MM.1S (cell line): Measurements from ENCODE around the gene ZCCHC7.

Experiments used
- EZH2 ChIP-seq: fragments of 300-600 bp; sonication (generic); optimal IDR thresholded peaks from 2 replicates; pipeline ENCODE3; 2017; ENCODE audit warnings: low read depth, mild to moderate bottlenecking, antibody characterized with exemption, low read length, mixed read lengths
- TF ChIP-seq, protein P1 (sequence below): fragments of 300-600 bp; sonication (generic); IDR thresholded peaks from 2 replicates; pipeline ENCODE4 v1.5.1; 2016; ENCODE audit warnings: antibody characterized with exemption, low read length, mixed read lengths

DNA sequence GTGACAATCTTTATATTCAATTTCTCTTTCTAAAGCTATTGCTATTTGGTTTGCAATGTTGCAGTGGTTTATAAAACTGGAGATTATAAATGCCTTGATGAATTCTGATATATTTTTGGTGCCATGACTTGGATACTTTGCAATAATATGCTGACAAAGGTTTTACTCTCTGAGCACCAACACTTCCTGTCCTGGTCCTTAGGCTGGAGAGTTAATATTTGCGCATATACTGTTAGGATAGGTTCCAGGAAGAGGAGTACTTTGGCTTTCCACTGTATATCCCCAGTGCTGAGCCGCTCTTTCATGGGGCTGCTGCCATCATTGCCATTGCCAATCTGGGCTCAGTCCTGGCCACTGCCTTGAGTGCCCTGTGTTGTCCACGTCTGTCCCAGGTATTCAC, 139.6 kb downstream of the ZCCHC7 start:
- TF ChIP-seq, protein P1, sequence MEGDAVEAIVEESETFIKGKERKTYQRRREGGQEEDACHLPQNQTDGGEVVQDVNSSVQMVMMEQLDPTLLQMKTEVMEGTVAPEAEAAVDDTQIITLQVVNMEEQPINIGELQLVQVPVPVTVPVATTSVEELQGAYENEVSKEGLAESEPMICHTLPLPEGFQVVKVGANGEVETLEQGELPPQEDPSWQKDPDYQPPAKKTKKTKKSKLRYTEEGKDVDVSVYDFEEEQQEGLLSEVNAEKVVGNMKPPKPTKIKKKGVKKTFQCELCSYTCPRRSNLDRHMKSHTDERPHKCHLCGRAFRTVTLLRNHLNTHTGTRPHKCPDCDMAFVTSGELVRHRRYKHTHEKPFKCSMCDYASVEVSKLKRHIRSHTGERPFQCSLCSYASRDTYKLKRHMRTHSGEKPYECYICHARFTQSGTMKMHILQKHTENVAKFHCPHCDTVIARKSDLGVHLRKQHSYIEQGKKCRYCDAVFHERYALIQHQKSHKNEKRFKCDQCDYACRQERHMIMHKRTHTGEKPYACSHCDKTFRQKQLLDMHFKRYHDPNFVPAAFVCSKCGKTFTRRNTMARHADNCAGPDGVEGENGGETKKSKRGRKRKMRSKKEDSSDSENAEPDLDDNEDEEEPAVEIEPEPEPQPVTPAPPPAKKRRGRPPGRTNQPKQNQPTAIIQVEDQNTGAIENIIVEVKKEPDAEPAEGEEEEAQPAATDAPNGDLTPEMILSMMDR: no peak
- no peak for TF ChIP-seq EZH2
